ENCODE measurements around the gene KRT6B. TPM values are rescaled to one million over a fixed set of nuclear protein-coding genes. Genes with fewer than 3 reads are reported as not detected.

Gene KRT6B
- total and polyA plus RNA-seq, 2 donors (not counting 3 experiments of a cell fraction or from before 2014, with no cell fraction given) = 0.03 TPM; not detected in 1

DNA sequence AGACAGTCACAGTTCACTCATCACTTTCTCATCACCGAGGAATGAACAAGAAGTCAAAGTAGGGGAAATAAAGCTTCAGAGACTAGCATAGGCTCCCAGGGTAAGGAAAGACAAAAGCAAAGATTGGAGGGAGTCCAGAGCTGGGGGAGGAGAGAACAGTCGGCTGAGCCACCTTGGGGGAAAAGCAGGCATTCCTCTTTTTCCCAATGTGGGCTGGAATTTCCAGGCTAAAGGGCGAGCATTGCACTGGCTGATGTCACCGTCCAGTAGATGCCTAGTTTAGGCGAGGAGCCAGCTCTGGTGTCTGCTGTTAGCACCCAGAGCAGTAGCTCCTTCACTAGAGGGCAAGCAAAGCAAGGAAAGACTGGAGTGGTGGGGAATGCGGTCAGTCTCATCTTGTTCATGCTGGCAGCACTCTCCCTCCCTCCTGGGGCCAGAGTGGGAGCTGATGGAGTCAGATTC lies 9.3 kb downstream of the KRT6B start:
- Histone ChIP-seq H4K20me1 (replicated peaks; ENCODE audit: control insufficient read depth, extremely low read depth, insufficient read depth, low read length) (no peaks in the 10 kb centered on the region), H3K79me2 (ENCODE audit: control insufficient read depth, insufficient read depth, low read length) (no peaks in the 10 kb centered on the region), H3K4me3 (replicated peaks in 1 of 3; ENCODE audit: insufficient read depth in 1 of 3, low read depth in 1 of 3, low read length in 3 of 3) (no peak overlapping the region), H3K27me3 (ENCODE audit: control insufficient read depth in 2 of 2, insufficient read depth in 2 of 2, low read length in 2 of 2) (peaks cover 7 to 8% of the 10 kb centered on the region in 2 experiments), H3K9me3 (replicated peaks; ENCODE audit: control insufficient read depth, insufficient read depth, low read length) (no peaks in the 10 kb centered on the region), H2AFZ (ENCODE audit: low read depth, low read length) (no peak overlapping the region), H3K4me2 (ENCODE audit: insufficient read depth, low read length) (no peak overlapping the region), H3K9me1 (replicated peaks; ENCODE audit: control insufficient read depth, extremely low read depth, insufficient read depth, low read length) (no peaks in the 10 kb centered on the region), H3K36me3 (ENCODE audit: control insufficient read depth in 2 of 2, extremely low read depth in 1 of 2, insufficient read depth in 2 of 2, low read length in 2 of 2) (no peaks in the 10 kb centered on the region), H3K27ac (ENCODE audit: insufficient read depth, low read depth, low read length) (no peak overlapping the region), H3K4me1 (ENCODE audit: control insufficient read depth, extremely low read depth, insufficient read depth, low read length) (no peaks in the 10 kb centered on the region), H3K9ac (replicated peaks; ENCODE audit: extremely low read depth, insufficient read depth, low read length) (no peak overlapping the region)
- no TSS peak for BruUV-seq (replicated peaks)
- intact Hi-C loops (cut with micrococcal nuclease) = no loop called here
- dilution Hi-C loops (cut with MboI; ENCODE audit: extremely low pct_ligation_motif_present, low sequenced_read_pairs) = no loop called here
- FAIRE-seq (no peak), DNase-seq (ENCODE audit: low read depth, low spot score) (no peak)
- CTCF ChIA-PET = no interaction called here
- POLR2A ChIA-PET = no interaction called here
- TF ChIP-seq FOS (IDR thresholded peaks at IDR 0.05; ENCODE audit: borderline replicate concordance, insufficient read depth, low read length) = no peak
- TF ChIP-seq, protein P1, sequence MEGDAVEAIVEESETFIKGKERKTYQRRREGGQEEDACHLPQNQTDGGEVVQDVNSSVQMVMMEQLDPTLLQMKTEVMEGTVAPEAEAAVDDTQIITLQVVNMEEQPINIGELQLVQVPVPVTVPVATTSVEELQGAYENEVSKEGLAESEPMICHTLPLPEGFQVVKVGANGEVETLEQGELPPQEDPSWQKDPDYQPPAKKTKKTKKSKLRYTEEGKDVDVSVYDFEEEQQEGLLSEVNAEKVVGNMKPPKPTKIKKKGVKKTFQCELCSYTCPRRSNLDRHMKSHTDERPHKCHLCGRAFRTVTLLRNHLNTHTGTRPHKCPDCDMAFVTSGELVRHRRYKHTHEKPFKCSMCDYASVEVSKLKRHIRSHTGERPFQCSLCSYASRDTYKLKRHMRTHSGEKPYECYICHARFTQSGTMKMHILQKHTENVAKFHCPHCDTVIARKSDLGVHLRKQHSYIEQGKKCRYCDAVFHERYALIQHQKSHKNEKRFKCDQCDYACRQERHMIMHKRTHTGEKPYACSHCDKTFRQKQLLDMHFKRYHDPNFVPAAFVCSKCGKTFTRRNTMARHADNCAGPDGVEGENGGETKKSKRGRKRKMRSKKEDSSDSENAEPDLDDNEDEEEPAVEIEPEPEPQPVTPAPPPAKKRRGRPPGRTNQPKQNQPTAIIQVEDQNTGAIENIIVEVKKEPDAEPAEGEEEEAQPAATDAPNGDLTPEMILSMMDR (IDR thresholded peaks at IDR 0.05; ENCODE audit: extremely low read depth in 1 of 2, insufficient read depth in 1 of 2, low read depth in 1 of 2, low read length in 2 of 2) = no peak

DNA sequence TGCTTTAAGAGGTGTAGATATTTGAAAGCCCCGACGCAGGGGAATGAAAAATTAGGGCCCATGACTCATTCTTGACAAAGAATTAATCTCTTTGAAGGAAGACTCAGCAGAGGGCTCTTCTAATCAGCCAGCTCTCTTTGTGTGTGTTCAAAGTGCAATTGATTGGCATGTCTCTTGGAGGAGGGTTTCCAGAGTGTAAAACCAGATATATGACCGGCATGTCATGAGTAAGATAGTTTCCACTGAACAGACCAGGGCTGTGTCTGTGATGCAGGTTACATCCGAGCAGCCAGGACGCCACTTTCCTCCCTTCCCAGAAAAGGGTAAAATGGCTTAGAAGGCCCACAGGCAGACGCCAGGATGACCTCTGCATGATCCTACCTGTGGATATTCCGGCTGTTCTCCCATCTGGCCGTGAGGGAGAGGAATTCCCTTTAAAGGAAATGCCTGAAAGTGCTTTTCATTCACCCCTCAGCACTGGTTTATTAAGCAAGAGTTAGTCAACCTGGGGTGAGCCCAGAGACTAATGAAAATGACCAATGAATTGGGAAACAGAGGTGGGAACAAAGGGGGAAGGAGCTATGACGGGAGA lies 10.5 kb downstream of the KRT6B start:
- intact Hi-C loops (cut with micrococcal nuclease) (no loop called here), dilution Hi-C loops (cut with MboI; ENCODE audit: extremely low pct_ligation_motif_present, low sequenced_read_pairs) (no loop called here)
- H3K4me2 ChIP-seq (ENCODE audit: insufficient read depth, low read length) = no peak overlapping the region
- DNase-seq (ENCODE audit: low read depth, low spot score) (no peak), FAIRE-seq (no peak)
- H3K79me2 ChIP-seq (ENCODE audit: control insufficient read depth, insufficient read depth, low read length) = no peaks in the 10 kb centered on the region
- no peaks in the 10 kb centered on the region for H3K4me1 ChIP-seq (ENCODE audit: control insufficient read depth, extremely low read depth, insufficient read depth, low read length)
- H2AFZ ChIP-seq (ENCODE audit: low read depth, low read length) = no peak overlapping the region
- H4K20me1 ChIP-seq (replicated peaks; ENCODE audit: control insufficient read depth, extremely low read depth, insufficient read depth, low read length) = no peaks in the 10 kb centered on the region
- TF ChIP-seq GATA2 (IDR thresholded peaks at IDR 0.05; ENCODE audit: insufficient read depth, insufficient read length, low read depth, low read length) = no peak
- TF ChIP-seq EZH2 (IDR thresholded peaks at IDR 0.05; ENCODE audit: borderline replicate concordance, low read depth, low read length, severe bottlenecking) = no peak
- BruUV-seq (replicated peaks) = no TSS peak
- no peaks in the 10 kb centered on the region for H3K9me1 ChIP-seq (replicated peaks; ENCODE audit: control insufficient read depth, extremely low read depth, insufficient read depth, low read length)
- no peak overlapping the region for H3K27ac ChIP-seq (ENCODE audit: insufficient read depth, low read depth, low read length)
- no peak overlapping the region for H3K4me3 ChIP-seq (replicated peaks in 1 of 3; ENCODE audit: insufficient read depth in 1 of 3, low read depth in 1 of 3, low read length in 3 of 3)
- no peaks in the 10 kb centered on the region for H3K36me3 ChIP-seq (ENCODE audit: control insufficient read depth in 2 of 2, extremely low read depth in 1 of 2, insufficient read depth in 2 of 2, low read length in 2 of 2)
- H3K9ac ChIP-seq (replicated peaks; ENCODE audit: extremely low read depth, insufficient read depth, low read length) = no peak overlapping the region
- ChIA-PET CTCF (interaction anchor here (0.9 to 2.2 kb wide), 2 partner anchors 13 to 45 kb away, joined by 3 to 6 read pairs; no protein-coding TSS in a partner anchor), POLR2A (no interaction called here)
- H3K9me3 ChIP-seq (replicated peaks; ENCODE audit: control insufficient read depth, insufficient read depth, low read length) = no peaks in the 10 kb centered on the region
- H3K27me3 ChIP-seq (ENCODE audit: control insufficient read depth in 2 of 2, insufficient read depth in 2 of 2, low read length in 2 of 2) = peaks cover 7 to 8% of the 10 kb centered on the region in 2 experiments
